Testis (tissue), 3 donors: ENCODE results near the gene TMA7. TPM values are rescaled to one million over a fixed set of nuclear protein-coding genes. Genes with fewer than 3 reads are reported as not detected.

Experiments used
- DNase-seq: peaks from one replicate; pipeline ENCODE4 v3.0.0-alpha.2; 2019
- H3K27ac ChIP-seq, 2 donors: fragments of 200-600 bp; sonication (generic); one replicate each; pipeline ENCODE4 v1.5.1; 2019
- H3K27me3 ChIP-seq: fragments of 200-600 bp; sonication (generic); one replicate; pipeline ENCODE4 v1.5.1; 2019
- H3K36me3 ChIP-seq: fragments of 200-600 bp; sonication (generic); one replicate; pipeline ENCODE4 v1.5.1; 2017; ENCODE audit warnings: low read depth; ENCODE audit errors: missing control alignments
- H3K4me1 ChIP-seq: fragments of 200-600 bp; sonication (generic); one replicate; pipeline ENCODE4 v1.5.1; 2019
- H3K4me3 ChIP-seq, 2 donors: fragments of 200-600 bp; sonication (generic); one replicate each; pipeline ENCODE4 v1.5.1; 2017 to 2019
- H3K9me3 ChIP-seq: fragments of 200-600 bp; sonication (generic); one replicate; pipeline ENCODE4 v1.5.1; 2017
- CTCF ChIP-seq, 3 experiments: fragments of 450-650 bp in 2 of 3; fragments of 200-600 bp in 1 of 3; sonication (generic) in 1 of 3; IDR thresholded peaks; one replicate each; pipeline ENCODE4 v1.5.1; 2016 to 2019; ENCODE audit warnings: antibody characterized with exemption in 3 of 3, mild to moderate bottlenecking in 2 of 3, moderate library complexity in 1 of 3
- POLR2A ChIP-seq: fragments of 450-650 bp; IDR thresholded peaks from one replicate; pipeline ENCODE4 v1.6.1; 2017; ENCODE audit warnings: antibody characterized with exemption, mild to moderate bottlenecking, moderate library complexity
- WGBS, 2 donors: methylation state at CpG; one replicate each; pipeline ENCODE4 v1.1.5; 2018; 5-methylcytosine and 5-hydroxymethylcytosine counted together
- intact Hi-C: fragments of 100-400 bp; cut with DNase I; formaldehyde crosslinking; loops from one replicate; pipeline ENCODE4 v1.15.1; 2023; ENCODE audit warnings: low total_unique reads
- polyA plus RNA-seq: library from polyadenylated mRNA; stranded (reverse); fragments of 350-450 nt; fragmentation: Illumina TruSeq; extraction: RNeasy Lipid Tissue Mini Kit (QIAGEN cat#74804); gene quantifications from one replicate; pipeline ENCODE4 v1.2.3, GENCODE V29; 2014; ENCODE audit warnings: low read depth, low replicate concordance; ENCODE audit not compliant: insufficient read depth
- total RNA-seq, 2 donors: library from RNA; depleted of rRNA; stranded (reverse); fragments of >200 nt; gene quantifications; one replicate each; pipeline ENCODE4 v1.2.3, GENCODE V29; 2016

Gene TMA7
- total and polyA plus RNA-seq, 3 donors from 2014 or later = 380 to 425 (median 393) TPM

DNA sequence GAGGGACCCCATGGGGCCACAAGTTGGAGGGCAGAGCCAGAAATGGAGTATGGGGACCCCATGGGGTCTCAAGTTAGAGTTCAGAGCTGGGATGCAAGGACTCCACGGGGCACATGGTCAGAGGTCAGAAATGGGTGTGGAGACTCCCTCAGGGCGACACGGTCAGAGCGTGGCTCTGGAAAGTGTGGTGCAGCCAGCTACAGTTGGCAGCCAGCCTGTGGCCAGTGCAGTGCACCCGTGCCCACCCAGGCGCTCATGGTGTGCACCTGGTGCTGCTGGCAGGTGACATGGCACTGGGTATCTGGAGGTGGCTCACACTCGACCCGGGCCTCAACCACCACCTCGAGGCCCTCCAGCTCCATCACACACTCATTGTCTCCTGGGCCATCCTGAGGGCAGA, 21.4 kb upstream of the TMA7 start:
- Histone ChIP-seq H3K27me3 (no peaks in the 10 kb centered on the region), H3K36me3 (no peaks in the 10 kb centered on the region), H3K9me3 (no peaks in the 10 kb centered on the region), H3K27ac (no peak overlapping the region), H3K4me3 (no peak overlapping the region), H3K4me1 (no peaks in the 10 kb centered on the region)
- TF ChIP-seq POLR2A (no peak), CTCF (IDR thresholded peaks at IDR 0.05) (no peak)
- WGBS, 2 donors = 87 to 91% methylated on average over 4 to 9 of the region's 9 CpGs
- no peak for DNase-seq
- intact Hi-C loops = no loop called here

- WGBS, 2 donors = 91 to 96% methylated on average over 7 to 9 of the region's 9 CpGs
- no peaks in the 10 kb centered on the region for H3K4me1 ChIP-seq
- no peak for TF ChIP-seq POLR2A
- TF ChIP-seq CTCF (IDR thresholded peaks at IDR 0.05) = no peak
Measured at GRCh38 chr3:48419149-48419548, 20.9 kb upstream of the TMA7 start.

GRCh38 chr3:48419597-48419996, 20.5 kb upstream of the TMA7 start:
- peaks cover under 1% of the 10 kb centered on the region for H3K4me1 ChIP-seq
- no peak for DNase-seq
- intact Hi-C loops = no loop called here
- H3K27ac ChIP-seq = no peak overlapping the region
- WGBS, 2 donors = 93 to 100% methylated on average over 5 to 17 of the region's 17 CpGs
- no peaks in the 10 kb centered on the region for H3K36me3 ChIP-seq
- no peak for TF ChIP-seq CTCF (IDR thresholded peaks at IDR 0.05)
- TF ChIP-seq POLR2A = no peak
- H3K27me3 ChIP-seq = no peaks in the 10 kb centered on the region
- no peaks in the 10 kb centered on the region for H3K9me3 ChIP-seq
- H3K4me3 ChIP-seq = no peak overlapping the region

More at GRCh38 chr3:48419149-48419548, 20.9 kb upstream of the TMA7 start:
- no peaks in the 10 kb centered on the region for H3K9me3 ChIP-seq
- no peak for DNase-seq
- H3K27me3 ChIP-seq = no peaks in the 10 kb centered on the region
- intact Hi-C loops = no loop called here
- no peak overlapping the region for H3K27ac ChIP-seq
- H3K36me3 ChIP-seq = no peaks in the 10 kb centered on the region
- no peak overlapping the region for H3K4me3 ChIP-seq

- H3K36me3 ChIP-seq = no peaks in the 10 kb centered on the region
- H3K4me3 ChIP-seq = no peak overlapping the region
- TF ChIP-seq POLR2A = no peak
- TF ChIP-seq CTCF (IDR thresholded peaks at IDR 0.05) = no peak
- DNase-seq = no peak
- H3K27me3 ChIP-seq = no peaks in the 10 kb centered on the region
- peaks cover 10% of the 10 kb centered on the region for H3K4me1 ChIP-seq
- 95 to 96% methylated on average over 7 to 14 of the region's 14 CpGs for WGBS, 2 donors
- no peak overlapping the region for H3K27ac ChIP-seq
- H3K9me3 ChIP-seq = no peaks in the 10 kb centered on the region
- intact Hi-C loops = no loop called here
Measured at GRCh38 chr3:48420561-48420960, 19.5 kb upstream of the TMA7 start.

- no peak overlapping the region for H3K4me3 ChIP-seq
- H3K36me3 ChIP-seq = no peaks in the 10 kb centered on the region
- H3K4me1 ChIP-seq = peaks cover 27% of the 10 kb centered on the region
- 87 to 100% methylated on average over 1 to 3 of the region's 3 CpGs for WGBS, 2 donors
- TF ChIP-seq POLR2A (no peak), CTCF (IDR thresholded peaks at IDR 0.05) (no peak)
- no peaks in the 10 kb centered on the region for H3K9me3 ChIP-seq
- H3K27me3 ChIP-seq = no peaks in the 10 kb centered on the region
- no peak overlapping the region for H3K27ac ChIP-seq
- intact Hi-C loops = no loop called here
- DNase-seq = no peak
Measured at GRCh38 chr3:48422272-48422671, 17.8 kb upstream of the TMA7 start.
